Activated T-cell treated with anti-CD3 and anti-CD28 coated beads for 48 hours (primary cell): ENCODE results near the gene ZXDC.

Experiments used
- DNase-seq: peaks from one replicate; pipeline ENCODE4 v3.0.0-alpha.2; 2020; ENCODE audit warnings: low read depth

ZXDC gene

GRCh38 chr3:126394179-126394976 lies 81.3 kb downstream of the ZXDC start, which contains the start of gene CFAP100:
TSS of gene CFAP100 (plus strand) at chr3:126394909. CDS start at chr3:126396001, 1,092 bp downstream.
- DNase-seq = no peak

- DNase-seq = no peak
Measured at GRCh38 chr3:126393563-126393962, 82.1 kb downstream of the ZXDC start.

- DNase-seq = no peak
Measured at GRCh38 chr3:126392246-126392645, 83.4 kb downstream of the ZXDC start.

- no peak for DNase-seq
Measured at GRCh38 chr3:126391631-126392030, 84.1 kb downstream of the ZXDC start.

- DNase-seq = no peak
Measured at GRCh38 chr3:126390751-126391150, 84.9 kb downstream of the ZXDC start.

GRCh38 chr3:126390201-126390600 lies 85.5 kb downstream of the ZXDC start:
- no peak for DNase-seq

GRCh38 chr3:126389794-126390146 lies 85.9 kb downstream of the ZXDC start:
- no peak for DNase-seq

- DNase-seq = peak; percentile 54
Measured at GRCh38 chr3:126389112-126389793, 86.4 kb downstream of the ZXDC start.
